Endothelial cell of umbilical vein (primary cell): ENCODE measurements around the gene GEMIN5. TPM values are rescaled to one million over a fixed set of nuclear protein-coding genes. Genes with fewer than 3 reads are reported as not detected.

Experiments
- BruUV-seq: library from RNA; stranded (reverse); fragments of 400-500 nt; replicated peaks from 2 replicates; lab custom pipeline; 2021; lab: Mats Ljungman, UMichigan
- CTCF ChIA-PET: fragments of 300-600, 350-600 bp; sonication (Branson Sonifier 250); formaldehyde crosslinking; loops from one replicate; lab custom pipeline; 2021; ENCODE audit warnings: antibody characterized with exemption, inconsistent platforms; lab: Charles Lee
- POLR2A ChIA-PET: fragments of 300-600, 350-600 bp; sonication (Branson Sonifier 250); formaldehyde crosslinking; loops from one replicate; lab custom pipeline; 2021; ENCODE audit warnings: antibody characterized with exemption, inconsistent platforms; lab: Charles Lee
- DNase-seq: peaks from one replicate; pipeline ENCODE4 v3.0.0-alpha.2; 2011; ENCODE audit warnings: low read depth, low spot score
- FAIRE-seq: peaks from 2 replicates; lab custom pipeline; 2011; peaks lifted over from hg19 to GRCh38; lab: Jason Lieb, UNC
- H2AFZ ChIP-seq: 2 replicates; pipeline ENCODE4 v1.6.0; 2012; ENCODE audit warnings: low read depth, low read length, control low read depth, inconsistent platforms
- H3K27ac ChIP-seq: 2 replicates; pipeline ENCODE4 v1.5.1; 2011; ENCODE audit warnings: low read depth, mild to moderate bottlenecking, control low read depth, low read length, moderate library complexity; ENCODE audit not compliant: insufficient read depth
- H3K27me3 ChIP-seq, 2 experiments: 2 replicates each; pipeline versions ENCODE4 v1.6.0 to v1.6.1; 2011; ENCODE audit warnings: low read length in 2 of 2, mixed read lengths in 1 of 2; ENCODE audit not compliant: control insufficient read depth in 2 of 2, insufficient read depth in 2 of 2
- H3K36me3 ChIP-seq, 2 experiments: 2 replicates in 1 of 2; 3 replicates in 1 of 2; pipeline ENCODE4 v1.5.1; 2011; ENCODE audit warnings: low read length in 2 of 2, mild to moderate bottlenecking in 1 of 2, moderate library complexity in 1 of 2; ENCODE audit not compliant: control insufficient read depth in 2 of 2, insufficient read depth in 2 of 2; ENCODE audit errors: extremely low read depth in 1 of 2
- H3K4me1 ChIP-seq: 3 replicates; pipeline ENCODE4 v1.5.1; 2011; ENCODE audit warnings: mild to moderate bottlenecking, low read length; ENCODE audit not compliant: control insufficient read depth, insufficient read depth; ENCODE audit errors: extremely low read depth
- H3K4me2 ChIP-seq: 2 replicates; pipeline ENCODE4 v1.6.1; 2011; ENCODE audit warnings: low read length, control low read depth, mixed read lengths; ENCODE audit not compliant: insufficient read depth
- H3K4me3 ChIP-seq, 3 experiments: fragments of 200-600 bp in 1 of 3; sonication (generic), shearing (Covaris generic) in 1 of 3; replicated peaks in 1 of 3; 2 replicates each; pipeline ENCODE4 v1.5.1; 2011 to 2016; ENCODE audit warnings: control low read depth in 3 of 3, low read length in 3 of 3, mild to moderate bottlenecking in 2 of 3, inconsistent platforms in 1 of 3, low read depth in 1 of 3, moderate library complexity in 1 of 3; ENCODE audit not compliant: insufficient read depth in 1 of 3
- H3K79me2 ChIP-seq: 2 replicates; pipeline ENCODE4 v1.6.0; 2012; ENCODE audit warnings: low read length, inconsistent platforms; ENCODE audit not compliant: control insufficient read depth, insufficient read depth
- H3K9ac ChIP-seq: replicated peaks from 2 replicates; pipeline ENCODE3; 2011; ENCODE audit warnings: low read length, control low read depth; ENCODE audit not compliant: insufficient read depth; ENCODE audit errors: extremely low read depth
- H3K9me1 ChIP-seq: replicated peaks from 3 replicates; pipeline ENCODE4 v1.6.0; 2011; ENCODE audit warnings: mild to moderate bottlenecking, low read length; ENCODE audit not compliant: control insufficient read depth, insufficient read depth; ENCODE audit errors: extremely low read depth
- H3K9me3 ChIP-seq: replicated peaks from 2 replicates; pipeline ENCODE4 v1.5.1; 2012; ENCODE audit warnings: low read length, inconsistent platforms; ENCODE audit not compliant: control insufficient read depth, insufficient read depth
- H4K20me1 ChIP-seq: replicated peaks from 2 replicates; pipeline ENCODE3; 2011; ENCODE audit warnings: mild to moderate bottlenecking, low read length; ENCODE audit not compliant: control insufficient read depth, insufficient read depth; ENCODE audit errors: extremely low read depth
- EZH2 ChIP-seq: IDR thresholded peaks from 2 replicates; pipeline ENCODE4 v1.6.1; 2012; ENCODE audit warnings: borderline replicate concordance, low read depth, mild to moderate bottlenecking, moderate library complexity, low read length, inconsistent platforms; ENCODE audit not compliant: severe bottlenecking
- FOS ChIP-seq: IDR thresholded peaks from 2 replicates; pipeline ENCODE4 v1.6.1; 2011; ENCODE audit warnings: mild to moderate bottlenecking, low read length, moderate library complexity, borderline replicate concordance; ENCODE audit not compliant: insufficient read depth
- GATA2 ChIP-seq: IDR thresholded peaks from 2 replicates; pipeline ENCODE4 v1.7.0; 2011; ENCODE audit warnings: low read depth, mild to moderate bottlenecking, moderate library complexity, mixed read lengths, low read length; ENCODE audit not compliant: insufficient read length, insufficient read depth
- JUN ChIP-seq: IDR thresholded peaks from 2 replicates; pipeline ENCODE4 v1.6.1; 2011; ENCODE audit warnings: borderline replicate concordance, low read depth; ENCODE audit not compliant: insufficient read length, insufficient read depth
- MYC ChIP-seq: IDR thresholded peaks from one replicate; pipeline ENCODE4 v1.6.1; 2011; ENCODE audit warnings: mild to moderate bottlenecking, low read depth, low read length
- POLR2A ChIP-seq: IDR thresholded peaks from 2 replicates; pipeline ENCODE4 v1.6.1; 2012; ENCODE audit warnings: low read depth, mild to moderate bottlenecking, control low read depth, low read length
- POLR2AphosphoS5 ChIP-seq: IDR thresholded peaks from 2 replicates; pipeline ENCODE4 v1.6.1; 2012; ENCODE audit warnings: low read depth, mild to moderate bottlenecking, control low read depth, low read length, moderate library complexity; ENCODE audit not compliant: insufficient read depth
- dilution Hi-C: fragments of 300-500 bp; cut with MboI; formaldehyde crosslinking; loops from one replicate; pipeline ENCODE4 v1.15.0; 2019; ENCODE audit warnings: low sequenced_read_pairs; ENCODE audit not compliant: extremely low pct_ligation_motif_present
- intact Hi-C: fragments of 100-400 bp; cut with micrococcal nuclease; formaldehyde crosslinking; loops from one replicate; pipeline ENCODE4 v1.10.0; 2022
- polyA plus RNA-seq, 4 experiments: library from polyadenylated mRNA; depleted of rRNA in 3 of 4; stranded (reverse) in 3 of 4; unstranded in 1 of 4; fragments of >200 nt; gene quantifications; 2 replicates each; pipeline versions ENCODE4 v1.2.1 to v1.2.3, GENCODE V29; 2011 to 2012; ENCODE audit warnings: missing spikeins in 1 of 4
- total RNA-seq: library from RNA; stranded (reverse); gene quantifications from 2 replicates; pipeline ENCODE4 v1.2.3, GENCODE V29; 2021
- TF ChIP-seq, protein P1 (sequence below): IDR thresholded peaks from 2 replicates; pipeline ENCODE4 v1.6.1; 2011; ENCODE audit not compliant: insufficient read depth, insufficient read length
- TF ChIP-seq, protein P2 (sequence below), 2 donors: IDR thresholded peaks; 1 replicate in 1 of 2; 2 replicates in 1 of 2; pipeline ENCODE4 v1.5.1; 2011; ENCODE audit warnings: low read length in 2 of 2, mild to moderate bottlenecking in 2 of 2, moderate library complexity in 2 of 2, control low read depth in 1 of 2, inconsistent platforms in 1 of 2, low read depth in 1 of 2; ENCODE audit not compliant: insufficient read depth in 1 of 2; ENCODE audit errors: extremely low read depth in 1 of 2

GEMIN5 gene
- total and polyA plus RNA-seq, 2 donors (not counting 3 experiments of a cell fraction or from before 2014, with no cell fraction given), result 7.2 to 23.1 TPM

DNA sequence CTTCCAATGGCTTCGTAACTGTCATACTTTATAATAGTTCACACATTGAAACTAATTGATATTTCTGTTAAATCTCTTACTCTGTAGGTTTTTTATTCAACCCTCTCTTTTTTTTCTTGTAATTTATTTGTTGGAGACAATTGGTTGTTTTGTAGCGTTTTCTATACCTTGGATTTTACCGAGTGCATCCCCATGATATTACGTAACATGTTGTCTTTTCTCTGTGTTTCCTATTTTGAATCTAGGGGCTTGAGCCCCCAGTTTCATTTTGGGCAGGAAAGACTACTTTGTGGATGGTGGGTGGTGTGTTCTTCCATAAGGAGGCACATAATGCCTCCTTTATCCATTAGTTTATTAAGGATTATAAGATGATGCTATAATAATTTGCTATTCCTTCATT is 10.3 kb upstream of the GEMIN5 start:
- ChIA-PET POLR2A (no interaction called here), CTCF (interaction anchor here (6.6 kb wide), 1 partner anchor 80 kb away, joined by 61 read pairs; no protein-coding TSS in a partner anchor)
- H3K4me2 ChIP-seq, result no peak overlapping the region
- H3K27me3 ChIP-seq, result no peaks in the 10 kb centered on the region
- no peaks in the 10 kb centered on the region for H4K20me1 ChIP-seq
- peaks cover 71% of the 10 kb centered on the region for H3K79me2 ChIP-seq
- no peak overlapping the region for H3K27ac ChIP-seq
- FAIRE-seq, result no peak
- peaks cover 0 to 4% of the 10 kb centered on the region in 2 experiments for H3K36me3 ChIP-seq
- no peak for DNase-seq
- no peak overlapping the region for H3K4me3 ChIP-seq
- H3K9ac ChIP-seq, result no peak overlapping the region
- intact Hi-C loops, result no loop called here
- no TSS peak for BruUV-seq
- no peaks in the 10 kb centered on the region for H3K9me3 ChIP-seq
- no peak overlapping the region for H2AFZ ChIP-seq
- TF ChIP-seq JUN (no peak), EZH2 (no peak), GATA2 (no peak), FOS (no peak), MYC (no peak), POLR2AphosphoS5 (no peak), POLR2A (no peak)
- TF ChIP-seq, protein P1, sequence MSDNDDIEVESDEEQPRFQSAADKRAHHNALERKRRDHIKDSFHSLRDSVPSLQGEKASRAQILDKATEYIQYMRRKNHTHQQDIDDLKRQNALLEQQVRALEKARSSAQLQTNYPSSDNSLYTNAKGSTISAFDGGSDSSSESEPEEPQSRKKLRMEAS, result no peak
- TF ChIP-seq, protein P2, sequence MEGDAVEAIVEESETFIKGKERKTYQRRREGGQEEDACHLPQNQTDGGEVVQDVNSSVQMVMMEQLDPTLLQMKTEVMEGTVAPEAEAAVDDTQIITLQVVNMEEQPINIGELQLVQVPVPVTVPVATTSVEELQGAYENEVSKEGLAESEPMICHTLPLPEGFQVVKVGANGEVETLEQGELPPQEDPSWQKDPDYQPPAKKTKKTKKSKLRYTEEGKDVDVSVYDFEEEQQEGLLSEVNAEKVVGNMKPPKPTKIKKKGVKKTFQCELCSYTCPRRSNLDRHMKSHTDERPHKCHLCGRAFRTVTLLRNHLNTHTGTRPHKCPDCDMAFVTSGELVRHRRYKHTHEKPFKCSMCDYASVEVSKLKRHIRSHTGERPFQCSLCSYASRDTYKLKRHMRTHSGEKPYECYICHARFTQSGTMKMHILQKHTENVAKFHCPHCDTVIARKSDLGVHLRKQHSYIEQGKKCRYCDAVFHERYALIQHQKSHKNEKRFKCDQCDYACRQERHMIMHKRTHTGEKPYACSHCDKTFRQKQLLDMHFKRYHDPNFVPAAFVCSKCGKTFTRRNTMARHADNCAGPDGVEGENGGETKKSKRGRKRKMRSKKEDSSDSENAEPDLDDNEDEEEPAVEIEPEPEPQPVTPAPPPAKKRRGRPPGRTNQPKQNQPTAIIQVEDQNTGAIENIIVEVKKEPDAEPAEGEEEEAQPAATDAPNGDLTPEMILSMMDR (IDR thresholded peaks at IDR 0.05; ENCODE audit: extremely low read depth in 1 of 2, insufficient read depth in 1 of 2, low read depth in 1 of 2, low read length in 2 of 2), result no peak
- peaks cover 29% of the 10 kb centered on the region for H3K4me1 ChIP-seq
- dilution Hi-C loops, result no loop called here
- no peaks in the 10 kb centered on the region for H3K9me1 ChIP-seq
